HT-29 (cell line): Measurements from ENCODE around the gene CDKAL1. TPM values are rescaled to one million over a fixed set of nuclear protein-coding genes. Genes with fewer than 3 reads are reported as not detected.
"Not testable (repeated sequence)": the region's sequence is repeated elsewhere in the genome, so short reads cannot be mapped to it uniquely, and the experiment has no call there.

Experiments
- DNase-seq: peaks from one replicate; pipeline ENCODE4 v3.0.0-alpha.2; 2015; ENCODE audit warnings: low spot score
- total RNA-seq: library from RNA; depleted of rRNA; stranded (reverse); fragments of >200 nt; shearing (Covaris generic); gene quantifications from 2 replicates; pipeline ENCODE4 v1.2.3, GENCODE V29; 2014

CDKAL1 gene
- total RNA-seq, 1 experiment from 2014 or later = 9.8 TPM

DNA sequence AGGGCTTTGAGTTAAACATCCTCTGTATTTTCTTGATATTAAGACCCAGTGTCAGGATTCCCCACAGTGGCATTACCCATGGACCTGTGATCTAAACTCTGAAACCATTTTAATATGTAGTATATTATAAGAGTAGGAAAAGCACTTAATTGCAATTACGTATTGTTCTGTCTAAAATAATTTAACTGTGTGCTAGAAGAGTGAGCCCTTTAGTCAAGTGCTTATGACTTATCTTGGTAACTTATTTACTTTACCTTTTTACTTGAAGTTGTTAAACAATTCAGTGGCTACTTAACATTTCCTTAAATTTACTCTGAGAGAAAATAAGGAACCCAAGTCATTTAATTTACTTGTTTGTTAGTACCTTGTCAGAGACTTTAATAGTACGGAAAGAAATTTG lies 173.6 kb downstream of the CDKAL1 start:
- peak; percentile 9 for DNase-seq

DNA sequence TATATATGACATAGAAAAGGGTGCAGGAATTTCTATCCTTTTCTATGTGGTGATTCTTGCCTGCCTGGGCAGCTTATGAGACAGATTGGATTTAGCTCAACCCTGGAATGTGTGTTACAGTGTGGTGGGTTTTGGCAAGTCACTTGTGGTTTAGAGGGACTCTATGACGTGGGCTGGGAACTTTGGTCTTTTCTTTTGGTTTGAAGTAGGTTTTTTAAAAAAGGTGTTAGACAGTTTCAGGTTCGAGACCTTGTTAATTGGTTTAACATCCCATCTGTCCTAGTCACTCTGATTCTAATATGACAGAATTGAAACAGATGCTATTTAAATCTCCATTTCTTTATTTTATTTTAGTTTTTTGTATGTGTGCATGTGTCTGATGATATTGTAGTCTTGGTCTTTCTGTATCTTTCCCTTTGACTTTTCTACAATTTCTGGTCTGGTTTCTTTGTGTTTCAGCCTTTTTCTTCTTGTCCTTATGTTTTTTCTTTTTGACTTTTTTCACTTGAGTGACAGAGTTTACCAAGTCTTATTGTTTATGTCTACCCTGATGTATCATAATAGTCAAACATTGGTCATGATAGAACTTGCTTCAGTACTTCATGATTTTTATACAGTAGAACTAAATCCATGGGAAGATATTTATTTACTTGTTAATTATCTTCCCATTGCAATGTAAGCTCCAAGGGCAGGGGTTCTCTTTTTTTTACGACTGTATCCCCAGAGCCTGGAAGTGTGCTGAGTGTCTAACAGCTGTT lies 174.3 kb downstream of the CDKAL1 start:
- no peak for DNase-seq

GRCh38 chr6:20709451-20709850 lies 175.2 kb downstream of the CDKAL1 start:
- DNase-seq = no peak

GRCh38 chr6:20710341-20710740 lies 176.1 kb downstream of the CDKAL1 start:
- no peak for DNase-seq

- DNase-seq = no peak
These were observed 177.3 kb downstream of the CDKAL1 start for GRCh38 chr6:20711518-20711917.

DNA sequence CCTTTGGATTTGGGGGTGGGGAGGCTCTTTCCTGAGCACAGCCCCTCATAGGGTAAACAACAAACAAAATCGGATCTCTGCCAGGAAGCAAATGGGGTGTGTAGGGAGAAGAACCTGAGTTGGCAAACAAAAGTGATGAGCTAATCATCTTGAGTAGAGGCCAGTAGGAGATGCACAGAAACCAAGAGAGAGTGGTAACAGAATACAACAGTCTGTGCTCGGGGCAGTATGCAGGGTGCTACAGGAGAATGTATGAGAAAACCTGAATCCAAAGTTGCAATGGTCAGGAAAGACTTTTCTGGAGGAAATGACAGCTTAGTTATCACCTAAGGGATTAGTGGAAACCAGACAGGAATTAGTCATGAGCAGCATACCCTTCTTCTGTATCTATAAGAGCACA lies 177.8 kb downstream of the CDKAL1 start:
- peak; percentile 15 for DNase-seq

- DNase-seq = no peak
These were observed 181.0 kb downstream of the CDKAL1 start for GRCh38 chr6:20715135-20715806.

GRCh38 chr6:20716865-20717264 lies 182.6 kb downstream of the CDKAL1 start:
- no peak for DNase-seq

DNA sequence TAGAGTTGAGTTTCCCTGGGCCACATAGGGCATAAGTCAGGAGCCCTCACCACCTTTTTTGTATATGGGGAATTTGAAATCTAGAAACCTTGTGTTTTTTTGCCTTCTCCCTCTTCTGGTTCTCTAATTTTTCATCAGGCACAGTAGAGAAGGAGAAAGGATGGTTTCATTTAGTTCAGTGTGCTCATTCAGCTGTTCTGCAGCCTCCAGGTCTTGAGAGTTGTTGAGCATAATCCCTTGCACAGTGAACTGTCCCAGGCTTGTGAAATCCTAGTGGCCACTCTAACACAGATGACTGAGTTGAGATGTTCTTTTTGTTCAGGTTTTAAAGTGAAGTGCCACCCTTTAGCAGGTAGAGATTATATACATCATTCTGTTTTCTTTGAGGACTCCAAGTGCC lies 183.5 kb downstream of the CDKAL1 start:
- DNase-seq = no peak

DNA sequence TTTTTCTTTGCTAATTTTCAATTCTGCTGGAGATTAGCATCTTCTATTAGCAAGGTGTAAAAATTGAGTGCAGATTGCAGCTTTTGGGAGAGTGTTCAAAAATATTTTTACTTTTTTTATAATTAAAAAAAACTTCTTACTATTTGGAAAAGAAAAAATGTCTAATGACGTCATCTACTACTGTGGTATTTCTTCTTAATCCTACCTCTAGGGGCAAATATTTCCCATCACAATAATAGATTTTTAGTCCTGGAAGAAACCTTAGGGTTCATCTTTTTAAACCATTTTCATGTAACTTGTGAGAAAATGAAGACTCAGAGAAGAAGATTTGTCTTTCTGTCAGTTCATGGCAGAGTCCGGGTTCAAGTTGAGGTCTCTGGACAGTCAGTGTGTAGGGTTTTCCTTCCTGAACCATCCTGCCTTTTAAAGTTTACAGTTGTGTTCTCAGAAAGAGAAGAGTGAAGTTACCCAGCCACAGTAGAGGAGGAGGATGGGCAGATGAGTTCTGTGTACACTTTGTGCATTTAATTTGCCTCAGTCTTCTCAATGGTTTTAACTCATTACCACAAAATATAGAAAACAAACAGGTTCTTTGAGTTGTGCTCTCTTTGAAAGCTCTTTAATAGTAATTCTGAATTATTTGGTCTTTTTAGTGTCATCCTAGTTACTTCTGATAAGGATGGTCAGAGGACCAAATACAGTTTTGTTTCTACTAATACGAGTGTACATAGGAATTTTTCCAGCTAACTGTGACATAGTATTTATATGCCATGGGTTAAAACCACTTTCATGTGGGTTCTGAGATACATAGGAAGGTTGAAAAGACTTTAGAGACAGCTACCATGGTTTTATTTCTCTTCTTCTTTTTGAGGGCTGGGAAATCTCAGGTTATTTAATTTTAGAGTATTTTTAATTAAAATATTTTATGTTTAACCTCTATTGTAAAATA lies 184.7 kb downstream of the CDKAL1 start:
- no peak for DNase-seq

DNA sequence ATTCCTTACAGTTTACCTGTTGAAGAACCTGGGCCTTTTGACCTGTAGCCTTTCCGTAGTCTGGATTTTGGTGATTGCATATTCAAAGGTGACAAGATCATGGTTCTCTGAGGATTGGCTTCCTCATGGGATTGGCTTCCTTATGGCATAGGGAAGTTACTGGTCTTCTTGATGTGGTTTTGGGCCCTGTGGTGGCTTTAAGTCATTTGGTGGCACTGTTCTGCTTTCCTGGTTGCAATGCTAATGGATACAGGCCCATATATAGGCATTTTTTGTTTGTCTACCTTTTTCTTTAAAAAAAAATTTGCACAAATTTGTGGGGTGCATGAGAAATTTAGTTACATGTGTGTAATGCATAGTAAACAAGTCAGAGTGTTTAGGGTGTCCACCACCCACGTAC lies 185.7 kb downstream of the CDKAL1 start:
- no peak for DNase-seq

DNA sequence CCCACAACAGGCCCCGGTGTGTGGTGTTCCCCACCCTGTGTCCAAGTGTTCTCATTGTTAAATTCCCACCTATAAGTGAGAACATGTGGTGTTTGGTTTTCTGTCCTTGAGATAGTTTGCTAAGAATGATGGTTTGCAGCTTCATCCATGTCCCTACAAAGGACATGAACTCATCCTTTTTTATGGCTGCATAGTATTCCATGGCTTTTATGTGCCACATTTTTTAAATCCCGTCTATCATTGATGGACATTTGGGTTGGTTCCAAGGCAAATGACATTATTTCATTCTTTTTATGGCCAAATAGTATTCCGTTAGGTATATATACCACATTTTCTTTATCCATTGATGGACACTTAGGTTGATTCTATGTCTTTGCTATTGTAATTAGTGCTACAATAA lies 186.9 kb downstream of the CDKAL1 start:
- DNase-seq = not testable (repeated sequence)

DNA sequence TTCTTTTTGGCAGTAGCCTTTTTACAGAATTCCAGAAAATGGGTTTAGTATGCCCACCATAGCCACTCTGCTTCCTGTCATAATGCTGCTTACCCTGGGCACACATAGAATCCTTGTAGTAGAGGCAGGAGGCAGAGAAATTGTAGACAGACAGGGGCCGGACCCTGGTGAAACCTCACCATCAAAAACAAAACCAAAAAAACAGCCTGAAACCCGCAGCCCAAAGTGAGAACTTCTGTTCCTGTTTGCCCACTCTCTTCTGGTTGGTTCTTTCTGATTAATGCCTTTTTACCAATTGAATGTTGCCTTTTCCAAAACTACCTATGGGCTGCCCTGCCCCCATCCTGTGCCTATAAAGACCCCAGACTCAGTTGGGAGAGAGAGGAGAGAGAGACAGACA lies 188.2 kb downstream of the CDKAL1 start:
- no peak for DNase-seq

GRCh38 chr6:20723236-20723635 lies 189.0 kb downstream of the CDKAL1 start:
- no peak for DNase-seq

DNA sequence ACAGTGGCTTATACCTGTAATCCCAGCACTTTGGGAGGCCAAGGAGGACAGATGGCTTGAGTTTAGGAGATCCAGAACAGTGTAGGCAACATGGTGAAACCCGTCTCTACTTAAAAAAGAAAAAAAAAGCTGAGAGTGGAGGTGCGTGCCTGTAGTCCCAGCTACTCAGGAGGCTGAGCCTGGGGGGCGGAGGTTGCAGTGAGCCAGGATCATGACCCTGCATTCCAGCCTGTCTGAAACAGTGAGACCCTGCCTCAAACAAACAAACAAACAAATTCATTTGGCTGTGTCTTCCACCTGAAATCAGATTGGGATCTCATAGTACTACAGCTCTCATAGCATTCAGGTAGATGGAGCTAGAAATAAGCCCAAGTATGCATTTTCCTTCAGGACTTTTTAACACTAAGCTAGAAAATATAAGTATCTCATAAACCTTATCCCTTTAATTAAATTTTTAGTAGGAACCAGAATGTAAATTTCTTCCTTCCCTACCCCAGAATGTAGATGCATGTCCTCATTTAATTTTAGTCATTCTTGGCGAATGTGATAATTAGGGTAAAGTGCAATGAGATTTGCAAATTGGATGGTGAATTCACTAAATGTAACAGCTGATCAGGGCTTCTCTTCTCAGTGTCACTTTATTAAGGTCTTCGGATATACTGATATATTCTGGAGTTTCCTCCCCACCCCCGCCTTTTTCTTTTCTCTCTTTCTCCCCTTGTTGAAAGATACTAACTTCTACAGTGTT lies 190.4 kb downstream of the CDKAL1 start:
- no peak for DNase-seq

GRCh38 chr6:20725235-20725634 lies 191.0 kb downstream of the CDKAL1 start:
- not testable (repeated sequence) for DNase-seq

GRCh38 chr6:20729086-20729485 lies 194.8 kb downstream of the CDKAL1 start:
- no peak for DNase-seq

DNA sequence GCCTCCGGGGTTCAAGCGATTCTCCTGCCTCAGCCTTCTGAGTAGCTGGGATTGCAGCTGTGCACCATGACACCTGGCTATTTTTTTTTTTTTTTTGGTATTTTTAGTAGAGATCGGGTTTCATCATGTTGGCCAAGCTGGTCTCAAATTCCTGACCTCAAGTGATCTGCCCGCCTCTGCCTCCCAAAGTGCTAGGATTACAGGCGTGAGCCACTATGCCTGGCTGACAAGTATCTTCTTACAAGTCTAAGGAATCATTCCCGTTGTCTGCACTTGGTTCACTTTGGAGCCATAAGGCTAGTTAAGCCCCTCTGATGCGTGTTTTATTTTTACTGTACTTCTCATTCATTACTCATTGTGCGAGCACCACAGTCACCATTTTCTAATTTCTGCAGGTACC lies 198.1 kb downstream of the CDKAL1 start:
- DNase-seq = not testable (repeated sequence)

- no peak for DNase-seq
These were observed 198.6 kb downstream of the CDKAL1 start for GRCh38 chr6:20732896-20733295.

GRCh38 chr6:20737912-20738311 lies 203.7 kb downstream of the CDKAL1 start:
- no peak for DNase-seq

- no peak for DNase-seq
These were observed 205.8 kb downstream of the CDKAL1 start for GRCh38 chr6:20740088-20740487.
